Astrocyte (in vitro differentiated cells and primary cell): ENCODE measurements around the gene ZBTB8OS. TPM values are rescaled to one million over a fixed set of nuclear protein-coding genes. Genes with fewer than 3 reads are reported as not detected.
A peak's percentile ranks its signal among the peaks of the same experiment; 100 is the strongest.

Source experiments
- DNase-seq: peaks from one replicate; pipeline ENCODE4 v3.0.0-alpha.2; 2010; ENCODE audit warnings: low read depth
- FAIRE-seq: peaks from 2 replicates; lab custom pipeline; 2011; peaks lifted over from hg19 to GRCh38; lab: Jason Lieb, UNC
- H2AFZ ChIP-seq: 2 replicates; pipeline ENCODE4 v1.6.0; 2012; ENCODE audit warnings: low read depth, low read length, inconsistent platforms
- H3K27ac ChIP-seq: 2 replicates; pipeline ENCODE4 v1.5.1; 2011; ENCODE audit warnings: low read depth, low read length, inconsistent platforms
- H3K27me3 ChIP-seq: 2 replicates; pipeline ENCODE4 v1.6.0; 2011; ENCODE audit warnings: low read length, inconsistent platforms; ENCODE audit not compliant: insufficient read depth
- H3K36me3 ChIP-seq: 2 replicates; pipeline ENCODE4 v1.5.1; 2011; ENCODE audit warnings: low read length, inconsistent platforms; ENCODE audit not compliant: insufficient read depth
- H3K4me1 ChIP-seq: 2 replicates; pipeline ENCODE4 v1.5.1; 2011; ENCODE audit warnings: low read length, inconsistent platforms; ENCODE audit not compliant: insufficient read depth
- H3K4me2 ChIP-seq: 2 replicates; pipeline ENCODE4 v1.6.0; 2012; ENCODE audit warnings: low read length, inconsistent platforms
- H3K4me3 ChIP-seq: 2 replicates; pipeline ENCODE4 v1.5.1; 2011; ENCODE audit warnings: low read depth, mild to moderate bottlenecking, low read length, inconsistent platforms; ENCODE audit not compliant: insufficient read depth
- H3K79me2 ChIP-seq: 2 replicates; pipeline ENCODE4 v1.6.0; 2012; ENCODE audit warnings: mild to moderate bottlenecking, low read length, inconsistent platforms; ENCODE audit not compliant: insufficient read depth
- H3K9ac ChIP-seq: 2 replicates; pipeline ENCODE4 v1.6.0; 2012; ENCODE audit warnings: mild to moderate bottlenecking, low read length, inconsistent platforms
- H3K9me3 ChIP-seq: 2 replicates; pipeline ENCODE4 v1.5.1; 2012; ENCODE audit warnings: low read depth, mild to moderate bottlenecking, low read length, inconsistent platforms; ENCODE audit not compliant: insufficient read depth
- H4K20me1 ChIP-seq: 2 replicates; pipeline ENCODE4 v1.6.0; 2012; ENCODE audit warnings: low read length, inconsistent platforms; ENCODE audit not compliant: insufficient read depth
- H3K27ac Mint-ChIP-seq: one replicate; pipeline ENCODE4 v1.8.0; 2021; ENCODE audit warnings: mild to moderate bottlenecking, mixed read lengths; ENCODE audit not compliant: unreplicated experiment
- H3K27me3 Mint-ChIP-seq: one replicate; pipeline ENCODE4 v1.8.0; 2021; ENCODE audit warnings: low read depth, mixed read lengths; ENCODE audit not compliant: unreplicated experiment
- H3K36me3 Mint-ChIP-seq: one replicate; pipeline ENCODE4 v1.8.0; 2021; ENCODE audit warnings: low read depth, mixed read lengths; ENCODE audit not compliant: unreplicated experiment
- H3K4me1 Mint-ChIP-seq: one replicate; pipeline ENCODE4 v1.8.0; 2021; ENCODE audit warnings: low read depth, mixed read lengths; ENCODE audit not compliant: unreplicated experiment
- H3K4me3 Mint-ChIP-seq: one replicate; pipeline ENCODE4 v1.8.0; 2021; ENCODE audit warnings: mild to moderate bottlenecking, moderate library complexity, mixed read lengths; ENCODE audit not compliant: unreplicated experiment
- H3K9me3 Mint-ChIP-seq: one replicate; pipeline ENCODE4 v1.8.0; 2021; ENCODE audit warnings: mild to moderate bottlenecking, mixed read lengths; ENCODE audit not compliant: unreplicated experiment
- CTCF ChIP-seq: IDR thresholded peaks from 2 replicates; pipeline ENCODE4 v1.5.1; 2011; ENCODE audit warnings: low read depth, mild to moderate bottlenecking, inconsistent platforms, low read length, moderate library complexity; ENCODE audit not compliant: insufficient read depth
- EZH2 ChIP-seq: IDR thresholded peaks from 2 replicates; pipeline ENCODE4 v1.6.1; 2012; ENCODE audit warnings: mild to moderate bottlenecking, low read length, inconsistent platforms; ENCODE audit not compliant: insufficient read depth
- total RNA-seq: library from RNA; stranded (reverse); gene quantifications from 2 replicates; pipeline ENCODE4 v1.2.1, GENCODE V29; 2021

The ZBTB8OS gene
- total RNA-seq, 1 donor from 2014 or later: 60.4 TPM

GRCh38 chr1:32613472-32613871, 36.9 kb downstream of the ZBTB8OS start:
- DNase-seq (no peak), FAIRE-seq (no peak)
- H3K27ac Mint-ChIP-seq: no peak overlapping the region
- no peaks in the 10 kb centered on the region for H3K9me3 Mint-ChIP-seq
- Histone ChIP-seq H3K9ac (no peak overlapping the region), H3K79me2 (no peaks in the 10 kb centered on the region), H3K4me2 (no peak overlapping the region), H3K4me1 (no peaks in the 10 kb centered on the region), H3K9me3 (no peaks in the 10 kb centered on the region), H2AFZ (no peak overlapping the region), H4K20me1 (no peaks in the 10 kb centered on the region), H3K27me3 (no peaks in the 10 kb centered on the region), H3K4me3 (no peak overlapping the region), H3K27ac (no peak overlapping the region), H3K36me3 (no peaks in the 10 kb centered on the region)
- H3K27me3 Mint-ChIP-seq: no peaks in the 10 kb centered on the region
- H3K36me3 Mint-ChIP-seq: peaks cover 2% of the 10 kb centered on the region
- no peaks in the 10 kb centered on the region for H3K4me1 Mint-ChIP-seq
- TF ChIP-seq CTCF: no peak
- no peak for TF ChIP-seq EZH2
- H3K4me3 Mint-ChIP-seq: no peak overlapping the region

DNA sequence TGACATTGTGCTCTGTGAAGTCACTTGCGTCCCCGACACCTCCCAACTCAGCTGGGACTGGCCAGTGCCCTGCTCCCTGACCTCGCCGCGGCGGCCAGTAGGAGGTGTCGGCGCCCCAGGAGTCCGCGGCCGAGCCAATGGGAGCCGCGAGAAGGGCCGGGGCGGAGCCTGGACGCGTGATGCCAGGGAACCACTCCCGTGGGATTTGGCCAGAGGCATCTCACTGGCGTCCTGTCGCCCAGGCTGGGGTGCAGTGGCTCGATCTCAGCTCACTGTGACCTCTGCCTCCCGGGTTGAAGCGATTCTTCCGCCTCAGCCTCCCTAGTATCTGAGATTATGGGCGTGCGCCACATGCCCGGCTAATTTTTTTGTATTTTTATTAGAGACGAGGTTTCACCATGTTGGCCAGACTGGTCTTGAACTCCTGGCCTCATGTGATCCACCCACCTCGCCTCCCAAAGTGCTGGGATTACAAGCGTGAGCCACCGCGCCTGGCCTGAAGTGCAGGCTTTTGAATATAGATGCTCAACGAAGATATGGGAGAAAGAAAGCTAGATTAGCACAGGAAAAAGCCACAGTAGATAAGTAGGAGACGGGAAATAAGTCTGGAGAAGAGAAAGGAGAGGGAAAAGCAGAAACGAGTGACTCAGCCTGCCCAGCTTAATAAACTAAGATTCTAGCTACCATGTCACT, 38.0 kb downstream of the ZBTB8OS start:
- Histone ChIP-seq H3K4me3 (peak overlapping the region; percentile 72), H3K27me3 (no peaks in the 10 kb centered on the region), H4K20me1 (no peaks in the 10 kb centered on the region), H3K4me2 (peak overlapping the region; percentile 93), H3K9me3 (no peaks in the 10 kb centered on the region), H3K79me2 (no peaks in the 10 kb centered on the region), H3K36me3 (no peaks in the 10 kb centered on the region), H2AFZ (peak overlapping the region; percentile 90), H3K4me1 (no peaks in the 10 kb centered on the region), H3K27ac (peak overlapping the region; percentile 37), H3K9ac (peak overlapping the region; percentile 74)
- FAIRE-seq (no peak), DNase-seq (peak; percentile 58)
- TF ChIP-seq CTCF (no peak), EZH2 (no peak)
- H3K4me1 Mint-ChIP-seq: no peaks in the 10 kb centered on the region
- H3K27ac Mint-ChIP-seq: no peak overlapping the region
- peaks cover 2% of the 10 kb centered on the region for H3K36me3 Mint-ChIP-seq
- no peaks in the 10 kb centered on the region for H3K9me3 Mint-ChIP-seq
- no peaks in the 10 kb centered on the region for H3K27me3 Mint-ChIP-seq
- H3K4me3 Mint-ChIP-seq: peak overlapping the region; percentile 52

DNA sequence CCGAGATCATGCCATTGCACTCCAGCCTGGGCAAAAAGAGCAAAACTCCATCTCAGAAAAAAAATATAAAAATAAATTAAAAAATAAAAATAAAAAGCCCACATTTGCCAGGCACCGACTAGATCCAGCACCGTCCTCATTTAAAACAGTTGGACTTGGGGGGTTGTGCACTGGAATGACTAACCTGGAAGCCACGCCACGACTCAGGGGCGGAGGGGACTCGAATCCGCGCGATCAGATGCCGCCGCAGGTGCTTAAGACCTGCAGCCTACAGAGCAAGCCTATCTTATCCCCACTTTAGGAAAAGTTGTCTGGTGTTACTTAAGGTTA, 38.5 kb downstream of the ZBTB8OS start:
- H3K27ac Mint-ChIP-seq: no peak overlapping the region
- H3K36me3 ChIP-seq: no peaks in the 10 kb centered on the region
- no peaks in the 10 kb centered on the region for H3K27me3 ChIP-seq
- H3K4me1 ChIP-seq: no peaks in the 10 kb centered on the region
- no peak for TF ChIP-seq CTCF
- no peak for TF ChIP-seq EZH2
- no peak overlapping the region for H3K4me3 Mint-ChIP-seq
- no peaks in the 10 kb centered on the region for H4K20me1 ChIP-seq
- H3K9ac ChIP-seq: peak overlapping the region; percentile 74
- peak overlapping the region; percentile 93 for H3K4me2 ChIP-seq
- no peaks in the 10 kb centered on the region for H3K27me3 Mint-ChIP-seq
- peak overlapping the region; percentile 72 for H3K4me3 ChIP-seq
- H3K9me3 Mint-ChIP-seq: no peaks in the 10 kb centered on the region
- H3K36me3 Mint-ChIP-seq: peaks cover 1% of the 10 kb centered on the region
- FAIRE-seq: no peak
- no peaks in the 10 kb centered on the region for H3K4me1 Mint-ChIP-seq
- H3K9me3 ChIP-seq: no peaks in the 10 kb centered on the region
- peak overlapping the region; percentile 90 for H2AFZ ChIP-seq
- no peaks in the 10 kb centered on the region for H3K79me2 ChIP-seq
- H3K27ac ChIP-seq: peak overlapping the region; percentile 37
- DNase-seq: no peak
